Neural cell (in vitro differentiated cells): ENCODE measurements around the gene ANKRD6. TPM values are rescaled to one million over a fixed set of nuclear protein-coding genes. Genes with fewer than 3 reads are reported as not detected.

ENCODE experiments used
- H2AFZ ChIP-seq: fragments of 200-600, 300-800 bp; sonication (generic), shearing (Covaris generic); 2 replicates; pipeline ENCODE4 v1.6.0; 2014; ENCODE audit warnings: low read depth, mild to moderate bottlenecking, antibody characterized with exemption, low read length, moderate library complexity
- H3F3A ChIP-seq: fragments of 200-600 bp; shearing (Covaris generic); 2 replicates; pipeline ENCODE4 v1.6.1; 2016; ENCODE audit warnings: mild to moderate bottlenecking, moderate library complexity, mixed read lengths, antibody characterized with exemption, low read length; ENCODE audit not compliant: insufficient read depth, poor library complexity, severe bottlenecking
- H3K27ac ChIP-seq: fragments of 200-600, 300-800 bp; sonication (generic), shearing (Covaris generic); 2 replicates; pipeline ENCODE4 v1.5.1; 2014; ENCODE audit warnings: mild to moderate bottlenecking, low read length, moderate library complexity
- H3K27me3 ChIP-seq: fragments of 300-800, 200-600 bp; sonication (generic), shearing (Covaris generic); 2 replicates; pipeline ENCODE4 v1.6.0; 2014; ENCODE audit warnings: mild to moderate bottlenecking, low read depth, low read length, moderate library complexity; ENCODE audit not compliant: insufficient read depth
- H3K36me3 ChIP-seq: fragments of 300-800, 200-600 bp; sonication (generic), shearing (Covaris generic); 2 replicates; pipeline ENCODE4 v1.5.1; 2014; ENCODE audit warnings: mild to moderate bottlenecking, antibody characterized with exemption, low read length, moderate library complexity; ENCODE audit not compliant: insufficient read depth
- H3K4me2 ChIP-seq: fragments of 300-800, 200-600 bp; sonication (generic), shearing (Covaris generic); 2 replicates; pipeline ENCODE4 v1.6.0; 2014; ENCODE audit warnings: mild to moderate bottlenecking, low read length
- H3K4me3 ChIP-seq: fragments of 300-800, 200-600 bp; sonication (generic), shearing (Covaris generic); 2 replicates; pipeline ENCODE4 v1.5.1; 2014; ENCODE audit warnings: mild to moderate bottlenecking, low read length, moderate library complexity
- H3K79me2 ChIP-seq: fragments of 200-600 bp; shearing (Covaris generic); replicated peaks from 2 replicates; pipeline ENCODE4 v1.6.0; 2014; ENCODE audit warnings: mild to moderate bottlenecking, low read length, moderate library complexity; ENCODE audit not compliant: insufficient read depth
- H3K9ac ChIP-seq: fragments of 300-800, 200-600 bp; sonication (generic), shearing (Covaris generic); 2 replicates; pipeline ENCODE4 v1.6.1; 2016; ENCODE audit warnings: mild to moderate bottlenecking, low read length, mixed read lengths
- H3K9me2 ChIP-seq: fragments of 200-600 bp; shearing (Covaris generic); 2 replicates; pipeline ENCODE4 v1.6.1; 2016; ENCODE audit warnings: mild to moderate bottlenecking, low read length, mixed read lengths; ENCODE audit not compliant: insufficient read depth
- H3K9me3 ChIP-seq: fragments of 200-600, 300-800 bp; sonication (generic), shearing (Covaris generic); 2 replicates; pipeline ENCODE4 v1.6.1; 2016; ENCODE audit warnings: mild to moderate bottlenecking, mixed run types, low read length, moderate library complexity, mixed read lengths
- H4K20me1 ChIP-seq: fragments of 200-600 bp; shearing (Covaris generic); 2 replicates; pipeline ENCODE4 v1.6.1; 2016; ENCODE audit warnings: mild to moderate bottlenecking, mixed run types; ENCODE audit not compliant: insufficient read depth
- CTCF ChIP-seq: fragments of 450-650 bp; IDR thresholded peaks from 2 replicates; pipeline ENCODE4 v1.5.1; 2014; ENCODE audit warnings: antibody characterized with exemption, mild to moderate bottlenecking, moderate library complexity; ENCODE audit not compliant: poor library complexity, severe bottlenecking
- EP300 ChIP-seq: fragments of 450-650 bp; conservative IDR thresholded peaks from 2 replicates; pipeline ENCODE4 v1.6.1; 2014; ENCODE audit warnings: antibody characterized with exemption, mild to moderate bottlenecking, moderate library complexity; ENCODE audit not compliant: poor library complexity, severe bottlenecking
- EZH2 ChIP-seq: fragments of 200-600, 300-800 bp; shearing (Covaris generic), sonication (generic); IDR thresholded peaks from 2 replicates; pipeline ENCODE4 v1.6.1; 2014; ENCODE audit warnings: antibody characterized with exemption, low read length, borderline replicate concordance, mild to moderate bottlenecking; ENCODE audit not compliant: insufficient read depth, poor library complexity, severe bottlenecking
- MXI1 ChIP-seq: fragments of 450-650 bp; conservative IDR thresholded peaks from 2 replicates; pipeline ENCODE4 v1.6.1; 2014; ENCODE audit warnings: antibody characterized with exemption, mild to moderate bottlenecking; ENCODE audit not compliant: poor library complexity, severe bottlenecking
- POLR2AphosphoS5 ChIP-seq: IDR thresholded peaks from 2 replicates; pipeline ENCODE4 v1.6.1; 2012
- RAD21 ChIP-seq: fragments of 450-650 bp; conservative IDR thresholded peaks from 2 replicates; pipeline ENCODE4 v1.6.1; 2014; ENCODE audit warnings: antibody characterized with exemption, mild to moderate bottlenecking, moderate library complexity
- SMC3 ChIP-seq: fragments of 450-650 bp; conservative IDR thresholded peaks from 2 replicates; pipeline ENCODE4 v1.6.1; 2014; ENCODE audit warnings: antibody characterized with exemption, mild to moderate bottlenecking, moderate library complexity; ENCODE audit not compliant: poor library complexity
- TAF1 ChIP-seq: IDR thresholded peaks from 2 replicates; pipeline ENCODE4 v1.6.1; 2012; ENCODE audit warnings: low read depth
- polyA plus RNA-seq: library from polyadenylated mRNA; depleted of rRNA; stranded (reverse); fragments of >200 nt; gene quantifications from 2 replicates; pipeline ENCODE4 v1.2.3, GENCODE V29; 2014
- TF ChIP-seq, protein P1 (sequence below): IDR thresholded peaks from 2 replicates; pipeline ENCODE4 v1.6.1; 2012; ENCODE audit warnings: borderline replicate concordance

The ANKRD6 gene
- polyA plus RNA-seq, 1 donor from 2014 or later: 43.5 TPM

DNA sequence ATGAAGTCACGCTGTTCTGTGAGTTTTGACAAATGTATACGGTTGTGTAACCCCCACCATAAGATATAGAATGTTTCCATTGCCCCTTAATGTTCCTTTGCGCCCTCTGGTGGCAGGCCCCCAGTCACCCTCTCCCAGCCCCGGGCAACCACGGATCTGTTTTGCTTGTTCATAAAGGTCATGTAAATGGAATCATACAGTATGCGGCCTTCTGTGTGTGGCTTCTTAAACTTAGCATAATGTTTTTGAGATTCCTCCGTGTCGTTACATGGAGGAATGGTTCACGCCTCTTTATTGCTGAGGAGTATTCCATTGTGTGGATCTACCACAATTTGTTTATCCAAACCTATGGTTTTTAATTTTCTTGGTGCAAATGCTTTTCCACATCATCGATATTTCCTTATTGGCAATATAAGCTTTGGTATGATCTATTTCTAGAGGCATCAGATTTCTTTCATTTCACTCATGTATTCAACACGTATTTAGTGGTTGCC lies 177.2 kb downstream of the ANKRD6 start:
- H3K27ac ChIP-seq: no peak overlapping the region
- no peaks in the 10 kb centered on the region for H3K9me2 ChIP-seq
- H3K36me3 ChIP-seq: no peaks in the 10 kb centered on the region
- H3F3A ChIP-seq: no peaks in the 10 kb centered on the region
- H4K20me1 ChIP-seq: no peaks in the 10 kb centered on the region
- H3K27me3 ChIP-seq: no peaks in the 10 kb centered on the region
- no peak overlapping the region for H2AFZ ChIP-seq
- H3K4me3 ChIP-seq: no peak overlapping the region
- no peak overlapping the region for H3K9ac ChIP-seq
- no peak overlapping the region for H3K4me2 ChIP-seq
- no peaks in the 10 kb centered on the region for H3K9me3 ChIP-seq
- no peaks in the 10 kb centered on the region for H3K79me2 ChIP-seq
- TF ChIP-seq TAF1: no peak
- no peak for TF ChIP-seq MXI1
- peak; percentile 43 for TF ChIP-seq CTCF
- no peak for TF ChIP-seq EZH2
- no peak for TF ChIP-seq EP300
- TF ChIP-seq, protein P1, sequence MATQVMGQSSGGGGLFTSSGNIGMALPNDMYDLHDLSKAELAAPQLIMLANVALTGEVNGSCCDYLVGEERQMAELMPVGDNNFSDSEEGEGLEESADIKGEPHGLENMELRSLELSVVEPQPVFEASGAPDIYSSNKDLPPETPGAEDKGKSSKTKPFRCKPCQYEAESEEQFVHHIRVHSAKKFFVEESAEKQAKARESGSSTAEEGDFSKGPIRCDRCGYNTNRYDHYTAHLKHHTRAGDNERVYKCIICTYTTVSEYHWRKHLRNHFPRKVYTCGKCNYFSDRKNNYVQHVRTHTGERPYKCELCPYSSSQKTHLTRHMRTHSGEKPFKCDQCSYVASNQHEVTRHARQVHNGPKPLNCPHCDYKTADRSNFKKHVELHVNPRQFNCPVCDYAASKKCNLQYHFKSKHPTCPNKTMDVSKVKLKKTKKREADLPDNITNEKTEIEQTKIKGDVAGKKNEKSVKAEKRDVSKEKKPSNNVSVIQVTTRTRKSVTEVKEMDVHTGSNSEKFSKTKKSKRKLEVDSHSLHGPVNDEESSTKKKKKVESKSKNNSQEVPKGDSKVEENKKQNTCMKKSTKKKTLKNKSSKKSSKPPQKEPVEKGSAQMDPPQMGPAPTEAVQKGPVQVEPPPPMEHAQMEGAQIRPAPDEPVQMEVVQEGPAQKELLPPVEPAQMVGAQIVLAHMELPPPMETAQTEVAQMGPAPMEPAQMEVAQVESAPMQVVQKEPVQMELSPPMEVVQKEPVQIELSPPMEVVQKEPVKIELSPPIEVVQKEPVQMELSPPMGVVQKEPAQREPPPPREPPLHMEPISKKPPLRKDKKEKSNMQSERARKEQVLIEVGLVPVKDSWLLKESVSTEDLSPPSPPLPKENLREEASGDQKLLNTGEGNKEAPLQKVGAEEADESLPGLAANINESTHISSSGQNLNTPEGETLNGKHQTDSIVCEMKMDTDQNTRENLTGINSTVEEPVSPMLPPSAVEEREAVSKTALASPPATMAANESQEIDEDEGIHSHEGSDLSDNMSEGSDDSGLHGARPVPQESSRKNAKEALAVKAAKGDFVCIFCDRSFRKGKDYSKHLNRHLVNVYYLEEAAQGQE: no peak
- TF ChIP-seq POLR2AphosphoS5: no peak
- peak; percentile 16 for TF ChIP-seq RAD21
- TF ChIP-seq SMC3: peak; percentile 57

GRCh38 chr6:89611666-89612065 lies 178.7 kb downstream of the ANKRD6 start:
- TF ChIP-seq, protein P1: no peak
- no peak for TF ChIP-seq CTCF
- TF ChIP-seq EZH2: no peak
- no peak for TF ChIP-seq POLR2AphosphoS5
- TF ChIP-seq SMC3: no peak
- no peak for TF ChIP-seq TAF1
- no peak for TF ChIP-seq EP300
- TF ChIP-seq MXI1: no peak
- TF ChIP-seq RAD21: no peak
- Histone ChIP-seq H3K4me2 (no peak overlapping the region), H3K27ac (no peak overlapping the region)

More at GRCh38 chr6:89611666-89612065, 178.7 kb downstream of the ANKRD6 start:
- H3K4me3 ChIP-seq: no peak overlapping the region
- no peaks in the 10 kb centered on the region for H3K9me2 ChIP-seq
- H3K9me3 ChIP-seq: no peaks in the 10 kb centered on the region
- no peaks in the 10 kb centered on the region for H3K79me2 ChIP-seq
- H4K20me1 ChIP-seq: no peaks in the 10 kb centered on the region
- no peak overlapping the region for H3K9ac ChIP-seq
- H2AFZ ChIP-seq: no peak overlapping the region
- no peaks in the 10 kb centered on the region for H3K36me3 ChIP-seq
- H3K27me3 ChIP-seq: no peaks in the 10 kb centered on the region
- no peaks in the 10 kb centered on the region for H3F3A ChIP-seq
